Hematopoietic multipotent progenitor cell treated with erythropoietin and hydrocortisone succinate and interleukin-3 and kit ligand, for 6 days (in vitro differentiated cells): ENCODE measurements around the gene SOX11.
"Not testable (repeated sequence)": the region's sequence is repeated elsewhere in the genome, so short reads cannot be mapped to it uniquely, and the experiment has no call there.

Experiments used
- DNase-seq: peaks from one replicate; pipeline ENCODE4 v3.0.0-alpha.2; 2015

SOX11 gene

GRCh38 chr2:5691985-5692529 is at the start of gene SOX11:
Gene SOX11, plus strand, starts transcription at chr2:5692384. Its CDS starts 338 bp downstream, at chr2:5692722.
- peak; percentile 54 for DNase-seq

- DNase-seq = not testable (repeated sequence)
These were observed 39.5 kb upstream of the SOX11 start for GRCh38 chr2:5652734-5653133.

- not testable (repeated sequence) for DNase-seq
These were observed 38.4 kb upstream of the SOX11 start for GRCh38 chr2:5653756-5654155.

- DNase-seq = no peak
These were observed 35.0 kb upstream of the SOX11 start for GRCh38 chr2:5657231-5657630.

- DNase-seq = no peak
These were observed 31.6 kb upstream of the SOX11 start for GRCh38 chr2:5660591-5660990.

- no peak for DNase-seq
These were observed 30.8 kb upstream of the SOX11 start for GRCh38 chr2:5661362-5661761.

- DNase-seq = no peak
These were observed 27.9 kb upstream of the SOX11 start for GRCh38 chr2:5664278-5664681.

- no peak for DNase-seq
These were observed 27.1 kb upstream of the SOX11 start for GRCh38 chr2:5665066-5665465.

- DNase-seq = no peak
These were observed 25.4 kb upstream of the SOX11 start for GRCh38 chr2:5666798-5667197.

- DNase-seq = not testable (repeated sequence)
These were observed 24.5 kb upstream of the SOX11 start for GRCh38 chr2:5667655-5668054.

GRCh38 chr2:5668682-5669250 is 23.4 kb upstream of the SOX11 start:
- no peak for DNase-seq

- no peak for DNase-seq
These were observed 19.4 kb upstream of the SOX11 start for GRCh38 chr2:5672749-5673144.

GRCh38 chr2:5673145-5674025 is 18.8 kb upstream of the SOX11 start:
- DNase-seq = no peak

- no peak for DNase-seq
These were observed 18.2 kb upstream of the SOX11 start for GRCh38 chr2:5674026-5674340.

GRCh38 chr2:5677133-5677532 is 15.1 kb upstream of the SOX11 start:
- no peak for DNase-seq

GRCh38 chr2:5683471-5683870 is 8.7 kb upstream of the SOX11 start:
- no peak for DNase-seq

- no peak for DNase-seq
These were observed 7.0 kb upstream of the SOX11 start for GRCh38 chr2:5685225-5685624.

GRCh38 chr2:5686068-5686467 is 6.1 kb upstream of the SOX11 start:
- DNase-seq = no peak

GRCh38 chr2:5686536-5686935 is 5.6 kb upstream of the SOX11 start:
- DNase-seq = no peak

- DNase-seq = no peak
These were observed 2.4 kb upstream of the SOX11 start for GRCh38 chr2:5689750-5690149.

- no peak for DNase-seq
These were observed 1.9 kb upstream of the SOX11 start for GRCh38 chr2:5690286-5690685.

GRCh38 chr2:5690718-5691220 is 1.4 kb upstream of the SOX11 start:
- no peak for DNase-seq

GRCh38 chr2:5691221-5691984 is 781 bp upstream of the SOX11 start:
- no peak for DNase-seq
